Medulla oblongata (tissue), 1 donor: ENCODE measurements around the gene GDI2.
A peak's percentile ranks its signal among the peaks of the same experiment; 100 is the strongest.

Source experiments
- DNase-seq: peaks from one replicate; pipeline ENCODE4 v3.0.0-alpha.2; 2015; ENCODE audit errors: extremely low spot score

GDI2 gene

GRCh38 chr10:5742116-5742515, 71.1 kb downstream of the GDI2 start:
- DNase-seq = no peak

- no peak for DNase-seq
These were observed 72.0 kb downstream of the GDI2 start for GRCh38 chr10:5741276-5741675.

DNA sequence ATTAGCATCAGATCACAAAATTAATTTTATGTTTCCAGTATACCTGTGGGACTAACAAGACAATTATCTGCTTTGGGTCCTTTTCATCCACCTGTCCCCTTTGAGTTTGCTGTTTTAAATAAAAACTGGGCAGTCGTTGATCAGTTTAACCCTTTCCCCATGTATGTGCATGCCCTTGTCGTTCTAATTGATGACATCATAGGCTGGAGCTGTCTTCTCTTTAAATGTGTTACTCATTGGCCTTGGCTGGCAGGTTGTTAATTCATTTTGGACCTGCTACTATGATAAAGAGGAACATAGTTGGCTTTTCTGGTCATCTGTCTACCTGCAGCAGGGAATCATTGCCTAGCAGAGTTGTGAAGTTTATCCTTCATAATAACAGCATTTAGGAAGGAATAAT, 74.8 kb downstream of the GDI2 start:
- DNase-seq = no peak

GRCh38 chr10:5737352-5737751, 75.9 kb downstream of the GDI2 start:
- DNase-seq = no peak

- no peak for DNase-seq
These were observed 76.6 kb downstream of the GDI2 start for GRCh38 chr10:5736591-5736990.

DNA sequence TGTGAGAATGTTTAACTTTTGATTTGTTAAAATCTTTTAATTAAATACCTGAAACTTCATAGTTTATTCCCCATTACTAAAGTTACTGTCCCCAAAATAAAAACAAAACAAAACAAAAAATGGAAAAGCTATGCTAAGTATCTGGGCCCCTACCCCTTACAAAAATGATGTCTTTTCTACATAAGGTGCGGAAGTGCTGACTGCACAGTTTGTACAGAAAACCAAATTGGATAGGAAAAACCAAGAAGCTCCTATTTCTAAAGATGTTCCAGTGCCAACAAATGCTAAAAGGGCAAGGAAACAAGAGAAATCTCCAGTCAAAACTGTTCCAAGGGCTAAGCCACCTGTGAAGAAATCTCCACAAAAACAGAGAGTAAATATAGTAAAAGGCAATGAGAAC, 78.1 kb downstream of the GDI2 start:
- no peak for DNase-seq

- peak; percentile 21 for DNase-seq
These were observed 81.1 kb downstream of the GDI2 start for GRCh38 chr10:5732141-5732540.

GRCh38 chr10:5731559-5731958, 81.7 kb downstream of the GDI2 start:
- no peak for DNase-seq

GRCh38 chr10:5730766-5731165, 82.5 kb downstream of the GDI2 start:
- no peak for DNase-seq

GRCh38 chr10:5723692-5724091, 89.5 kb downstream of the GDI2 start:
- DNase-seq = no peak

- DNase-seq = no peak
These were observed 93.1 kb downstream of the GDI2 start for GRCh38 chr10:5720182-5720581.

DNA sequence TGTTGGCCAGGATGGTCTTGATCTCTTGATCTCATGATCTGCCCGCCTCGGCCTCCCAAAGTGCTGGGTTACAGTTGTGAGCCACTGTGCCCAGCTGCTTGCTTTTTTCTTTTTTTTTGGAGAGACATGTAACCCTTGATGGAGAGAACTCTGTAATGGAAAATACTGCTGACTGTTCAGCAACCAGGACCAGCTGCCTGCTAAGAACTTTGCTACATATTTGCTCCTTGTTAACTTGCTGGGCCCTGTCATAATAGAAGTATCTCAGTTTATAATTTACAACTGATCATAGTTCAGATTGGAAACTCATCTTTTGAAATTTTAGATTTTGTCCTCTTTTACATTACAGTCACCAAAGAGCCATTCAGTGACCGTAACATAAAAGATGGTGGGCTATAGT, 93.7 kb downstream of the GDI2 start:
- DNase-seq = no peak
